H1 (cell line): ENCODE data around the gene KTI12. TPM values are rescaled to one million over a fixed set of nuclear protein-coding genes. Genes with fewer than 3 reads are reported as not detected.
A peak's percentile ranks its signal among the peaks of the same experiment; 100 is the strongest.

Source experiments
- CTCF ChIA-PET: fragments of 300-600 bp; sonication (Branson Sonifier 250); formaldehyde crosslinking; loops from one replicate; lab custom pipeline; 2021; ENCODE audit not compliant: partially characterized antibody; lab: Charles Lee
- POLR2A ChIA-PET: fragments of 300-600 bp; sonication (Branson Sonifier 250); formaldehyde crosslinking; loops from one replicate; lab custom pipeline; 2021; ENCODE audit warnings: inconsistent platforms; ENCODE audit not compliant: partially characterized antibody; lab: Charles Lee
- DNase-seq, 2 experiments: peaks; one replicate each; pipeline versions ENCODE4 v3.0.0 to v3.0.0-alpha.2; 2010 to 2022; ENCODE audit warnings: low spot score in 2 of 2, low read depth in 1 of 2, mixed read lengths in 1 of 2
- FAIRE-seq: peaks from 2 replicates; lab custom pipeline; 2011; peaks lifted over from hg19 to GRCh38; lab: Jason Lieb, UNC
- H2AFZ ChIP-seq: 2 replicates; pipeline ENCODE4 v1.8.1; 2012; ENCODE audit warnings: low read length, inconsistent platforms
- H2AK5ac ChIP-seq: 2 replicates; pipeline ENCODE4 v1.6.1; 2013; ENCODE audit warnings: low read depth, low read length
- H2BK120ac ChIP-seq: replicated peaks from 2 replicates; pipeline ENCODE3; 2013; ENCODE audit warnings: low read depth, low read length, inconsistent platforms
- H2BK12ac ChIP-seq: 2 replicates; pipeline ENCODE4 v1.6.1; 2013; ENCODE audit warnings: low read depth, low read length
- H2BK15ac ChIP-seq: 2 replicates; pipeline ENCODE4 v1.6.1; 2013; ENCODE audit warnings: low read length
- H2BK20ac ChIP-seq: 2 replicates; pipeline ENCODE4 v1.6.1; 2013; ENCODE audit warnings: low read length
- H2BK5ac ChIP-seq: 2 replicates; pipeline ENCODE4 v1.6.1; 2013; ENCODE audit warnings: low read depth, low read length
- H3K14ac ChIP-seq: 2 replicates; pipeline ENCODE4 v1.6.1; 2013; ENCODE audit warnings: inconsistent platforms; ENCODE audit not compliant: insufficient read length
- H3K18ac ChIP-seq: 2 replicates; pipeline ENCODE4 v1.6.1; 2013; ENCODE audit warnings: low read length; ENCODE audit errors: extremely low read depth
- H3K23ac ChIP-seq: 2 replicates; pipeline ENCODE4 v1.6.1; 2013; ENCODE audit warnings: inconsistent platforms; ENCODE audit not compliant: insufficient read length
- H3K23me2 ChIP-seq: 2 replicates; pipeline ENCODE4 v1.6.1; 2013; ENCODE audit warnings: low read depth, low read length
- H3K27ac ChIP-seq: 2 replicates; pipeline ENCODE4 v1.6.1; 2011; ENCODE audit warnings: low read depth, low read length, inconsistent platforms
- H3K27me3 ChIP-seq, 4 experiments: replicated peaks in 1 of 4; 1 replicate in 1 of 4; 2 replicates in 3 of 4; pipeline versions ENCODE4 v1.6.1 to v1.8.1; 2011 to 2013; ENCODE audit warnings: low read length in 3 of 4, mild to moderate bottlenecking in 3 of 4, inconsistent platforms in 2 of 4, mixed read lengths in 2 of 4, moderate library complexity in 1 of 4; ENCODE audit not compliant: control insufficient read depth in 3 of 4, insufficient read depth in 3 of 4; ENCODE audit errors: extremely low read depth in 1 of 4
- H3K36me3 ChIP-seq, 4 experiments: 2 replicates each; pipeline versions ENCODE4 v1.6.1 to v1.8.1; 2011 to 2013; ENCODE audit warnings: mild to moderate bottlenecking in 4 of 4, low read length in 3 of 4, moderate library complexity in 2 of 4, control low read depth in 1 of 4, inconsistent platforms in 1 of 4; ENCODE audit not compliant: insufficient read depth in 4 of 4, control insufficient read depth in 2 of 4
- H3K4ac ChIP-seq: replicated peaks from 2 replicates; pipeline ENCODE3; 2013; ENCODE audit warnings: low read length, low read depth, mixed read lengths, inconsistent platforms; ENCODE audit not compliant: insufficient read length
- H3K4me1 ChIP-seq, 4 experiments: replicated peaks in 1 of 4; 1 replicate in 1 of 4; 2 replicates in 3 of 4; pipeline versions ENCODE4 v1.6.1 to v1.8.1; 2011 to 2013; ENCODE audit warnings: low read length in 3 of 4, inconsistent platforms in 2 of 4, mixed read lengths in 1 of 4; ENCODE audit not compliant: insufficient read depth in 4 of 4, control insufficient read depth in 3 of 4
- H3K4me2 ChIP-seq, 2 experiments: 2 replicates each; pipeline versions ENCODE4 v1.6.1 to v1.8.1; 2011 to 2013; ENCODE audit warnings: low read depth in 2 of 2, low read length in 2 of 2, control low read depth in 1 of 2, inconsistent platforms in 1 of 2, mild to moderate bottlenecking in 1 of 2; ENCODE audit not compliant: insufficient read depth in 1 of 2
- H3K4me3 ChIP-seq, 4 experiments: fragments of 200-600, 300-600 bp in 1 of 4; sonication (generic), shearing (Covaris generic), sonication (Bioruptor Twin) in 1 of 4; 2 replicates each; pipeline versions ENCODE4 v1.5.1 to v1.8.1; 2011 to 2016; ENCODE audit warnings: low read length in 4 of 4, low read depth in 3 of 4, control low read depth in 2 of 4, inconsistent platforms in 2 of 4, mild to moderate bottlenecking in 2 of 4, mixed read lengths in 1 of 4, moderate library complexity in 1 of 4; ENCODE audit not compliant: insufficient read depth in 2 of 4; ENCODE audit errors: extremely low read depth in 1 of 4
- H3K56ac ChIP-seq: replicated peaks from 2 replicates; pipeline ENCODE3; 2013; ENCODE audit warnings: low read depth, mild to moderate bottlenecking, mixed read lengths, low read length, inconsistent platforms; ENCODE audit not compliant: insufficient read length
- H3K79me1 ChIP-seq: 2 replicates; pipeline ENCODE4 v1.6.1; 2013; ENCODE audit warnings: low read depth, low read length, control low read depth
- H3K79me2 ChIP-seq, 2 experiments: 2 replicates each; pipeline versions ENCODE4 v1.6.1 to v1.8.1; 2012 to 2013; ENCODE audit warnings: low read length in 2 of 2, mild to moderate bottlenecking in 2 of 2, inconsistent platforms in 1 of 2; ENCODE audit not compliant: insufficient read depth in 2 of 2, control insufficient read depth in 1 of 2
- H3K9ac ChIP-seq, 4 experiments: replicated peaks in 1 of 4; 1 replicate in 1 of 4; 2 replicates in 3 of 4; pipeline versions ENCODE4 v1.6.1 to v1.8.1; 2011 to 2013; ENCODE audit warnings: low read depth in 3 of 4, low read length in 3 of 4, control low read depth in 2 of 4, mild to moderate bottlenecking in 2 of 4, moderate library complexity in 2 of 4, inconsistent platforms in 1 of 4; ENCODE audit errors: extremely low read depth in 1 of 4
- H3K9me3 ChIP-seq, 2 experiments: 2 replicates each; pipeline versions ENCODE4 v1.6.1 to v1.8.1; 2012 to 2013; ENCODE audit warnings: mild to moderate bottlenecking in 2 of 2, moderate library complexity in 2 of 2, control low read depth in 1 of 2, inconsistent platforms in 1 of 2, low read depth in 1 of 2, low read length in 1 of 2, mixed read lengths in 1 of 2; ENCODE audit not compliant: insufficient read depth in 2 of 2
- H4K20me1 ChIP-seq, 2 experiments: replicated peaks in 1 of 2; 2 replicates each; pipeline versions ENCODE3 to v1.8.1; 2011 to 2013; ENCODE audit warnings: inconsistent platforms in 2 of 2, low read length in 2 of 2, mild to moderate bottlenecking in 1 of 2; ENCODE audit not compliant: insufficient read depth in 2 of 2, control insufficient read depth in 1 of 2
- H4K5ac ChIP-seq: 2 replicates; pipeline ENCODE4 v1.6.1; 2013; ENCODE audit warnings: low read length, low read depth, mixed read lengths, inconsistent platforms; ENCODE audit not compliant: insufficient read length
- H4K8ac ChIP-seq: 2 replicates; pipeline ENCODE4 v1.8.0; 2013; ENCODE audit warnings: mild to moderate bottlenecking, moderate library complexity, low read length, inconsistent platforms; ENCODE audit not compliant: insufficient read depth; ENCODE audit errors: extremely low read depth
- H4K91ac ChIP-seq: replicated peaks from 2 replicates; pipeline ENCODE3; 2013; ENCODE audit warnings: low read length, mixed read lengths, inconsistent platforms; ENCODE audit not compliant: insufficient read length
- CHD1 ChIP-seq: IDR thresholded peaks from 2 replicates; pipeline ENCODE4 v1.6.1; 2012; ENCODE audit warnings: low read depth, low read length, improper control_type of control experiment
- EGR1 ChIP-seq: IDR thresholded peaks from 2 replicates; pipeline ENCODE4 v1.6.1; 2011; ENCODE audit warnings: low read depth, low read length, borderline replicate concordance
- RXRA ChIP-seq: IDR thresholded peaks from 2 replicates; pipeline ENCODE4 v1.6.1; 2011; ENCODE audit warnings: low read depth, mild to moderate bottlenecking, low read length, moderate library complexity; ENCODE audit not compliant: insufficient read depth
- polyA plus RNA-seq, 7 experiments: library from polyadenylated mRNA; depleted of rRNA in 3 of 7; stranded (reverse) in 5 of 7; unstranded in 2 of 7; fragments of >200 nt in 5 of 7; fragments of 200-250 nt in 2 of 7; gene quantifications; 1 replicate in 5 of 7; 2 replicates in 1 of 7; 4 replicates in 1 of 7; pipeline versions ENCODE4 v1.2.1 to v1.2.3, GENCODE V29; 2011 to 2013; ENCODE audit warnings: missing spikeins in 2 of 7, mixed read lengths in 2 of 7
- total RNA-seq: library from RNA; stranded (reverse); fragmentation: NEBNext Ultra II Directional; extraction: Animal tissue kit (Norgen Biotek cat#: 25700); gene quantifications from 2 replicates; pipeline ENCODE4 v1.2.1, GENCODE V29; 2021
- TF ChIP-seq, protein P1 (sequence below): IDR thresholded peaks from 2 replicates; pipeline ENCODE4 v1.6.1; 2011; ENCODE audit warnings: low read depth, mild to moderate bottlenecking, low read length; ENCODE audit not compliant: insufficient read depth
- TF ChIP-seq, protein P2 (sequence below): IDR thresholded peaks from 2 replicates; pipeline ENCODE4 v1.6.1; 2011; ENCODE audit warnings: low read length, improper control_type of control experiment
- TF ChIP-seq, protein P3 (sequence below): IDR thresholded peaks from 2 replicates; pipeline ENCODE4 v1.6.1; 2012; ENCODE audit warnings: inconsistent platforms
- TF ChIP-seq, protein P4 (sequence below), 3 experiments: IDR thresholded peaks; 1 replicate in 2 of 3; 2 replicates in 1 of 3; pipeline versions ENCODE4 v1.5.1 to v1.6.1; 2011; ENCODE audit warnings: low read length in 3 of 3, mild to moderate bottlenecking in 3 of 3, inconsistent platforms in 2 of 3, low read depth in 1 of 3, moderate library complexity in 1 of 3; ENCODE audit not compliant: insufficient read depth in 1 of 3; ENCODE audit errors: control extremely low read depth in 1 of 3
- TF ChIP-seq, protein P5 (sequence below): IDR thresholded peaks from 2 replicates; pipeline ENCODE4 v1.6.1; 2012; ENCODE audit warnings: inconsistent platforms

The KTI12 gene
- total and polyA plus RNA-seq, 2 of the 8 experiments (the other 6 are each of a cell fraction or from before 2014, with no cell fraction given) = 7.5 to 16.2 TPM

DNA sequence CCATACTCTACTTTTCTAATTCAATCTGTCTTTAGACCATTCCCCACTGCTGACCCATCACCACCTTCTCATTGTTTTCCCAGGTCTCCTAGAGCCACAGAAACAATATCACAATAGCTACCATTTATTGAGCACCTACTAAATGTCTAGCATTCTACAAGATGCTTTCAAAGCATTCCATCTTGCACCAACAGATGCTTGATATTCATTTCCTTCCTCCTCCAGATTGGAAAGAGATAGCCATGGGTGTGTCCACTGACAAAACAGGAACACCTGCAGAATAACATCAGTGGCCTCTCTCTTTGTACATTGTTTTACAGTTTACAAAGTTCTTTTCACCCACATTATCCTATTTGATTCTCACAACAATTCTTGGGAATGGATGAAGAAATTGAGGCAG, 45.4 kb downstream of the KTI12 start:
- no peak overlapping the region for H3K14ac ChIP-seq
- H2BK120ac ChIP-seq = no peak overlapping the region
- ChIA-PET CTCF (interaction anchor here (0.8 to 2.1 kb wide), 3 partner anchors 11 to 91 kb away, joined by 3 to 6 read pairs (median 5); no protein-coding TSS in a partner anchor), POLR2A (interaction anchor here (3.7 kb wide), 1 partner anchor 8 kb away, joined by 10 read pairs; no protein-coding TSS in a partner anchor)
- no peak overlapping the region for H2BK12ac ChIP-seq
- H4K91ac ChIP-seq = no peak overlapping the region
- no peak overlapping the region for H2BK15ac ChIP-seq
- peaks cover 0 to 2% (median 0%) of the 10 kb centered on the region in 4 experiments; a peak in 2 of 7 replicates for H3K27me3 ChIP-seq
- no peak for FAIRE-seq
- no peak overlapping the region for H3K23ac ChIP-seq
- H3K9me3 ChIP-seq = no peaks in the 10 kb centered on the region
- H3K36me3 ChIP-seq = peaks cover 0 to 17% (median 0%) of the 10 kb centered on the region in 4 experiments; a peak in 2 of 8 replicates
- H3K9ac ChIP-seq = no peak overlapping the region
- H3K18ac ChIP-seq = no peak overlapping the region
- no peak overlapping the region for H2BK20ac ChIP-seq
- no peak for DNase-seq
- H4K8ac ChIP-seq = no peak overlapping the region
- H3K4me2 ChIP-seq = peak overlapping the region in 1 of 2 experiments; percentile 91; a peak in 1 of 4 replicates
- peaks cover 0 to 27% of the 10 kb centered on the region in 2 experiments; a peak in 3 of 4 replicates for H3K79me2 ChIP-seq
- H3K23me2 ChIP-seq = peaks cover 11% of the 10 kb centered on the region
- H3K4me1 ChIP-seq = peaks cover 1 to 9% (median 6%) of the 10 kb centered on the region in 4 experiments; a peak in 6 of 7 replicates
- no peak overlapping the region for H3K4me3 ChIP-seq
- H2BK5ac ChIP-seq = no peak overlapping the region
- H3K4ac ChIP-seq = no peak overlapping the region
- no peaks in the 10 kb centered on the region for H4K20me1 ChIP-seq
- H3K56ac ChIP-seq = no peak overlapping the region
- H4K5ac ChIP-seq = no peak overlapping the region
- H2AK5ac ChIP-seq = no peak overlapping the region
- no peak overlapping the region for H3K27ac ChIP-seq
- H2AFZ ChIP-seq = no peak overlapping the region
- H3K79me1 ChIP-seq = peaks cover 6% of the 10 kb centered on the region
- TF ChIP-seq EGR1 (no peak), CHD1 (no peak), RXRA (no peak)
- TF ChIP-seq, protein P1, sequence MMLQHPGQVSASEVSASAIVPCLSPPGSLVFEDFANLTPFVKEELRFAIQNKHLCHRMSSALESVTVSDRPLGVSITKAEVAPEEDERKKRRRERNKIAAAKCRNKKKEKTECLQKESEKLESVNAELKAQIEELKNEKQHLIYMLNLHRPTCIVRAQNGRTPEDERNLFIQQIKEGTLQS = no peak
- TF ChIP-seq, protein P2, sequence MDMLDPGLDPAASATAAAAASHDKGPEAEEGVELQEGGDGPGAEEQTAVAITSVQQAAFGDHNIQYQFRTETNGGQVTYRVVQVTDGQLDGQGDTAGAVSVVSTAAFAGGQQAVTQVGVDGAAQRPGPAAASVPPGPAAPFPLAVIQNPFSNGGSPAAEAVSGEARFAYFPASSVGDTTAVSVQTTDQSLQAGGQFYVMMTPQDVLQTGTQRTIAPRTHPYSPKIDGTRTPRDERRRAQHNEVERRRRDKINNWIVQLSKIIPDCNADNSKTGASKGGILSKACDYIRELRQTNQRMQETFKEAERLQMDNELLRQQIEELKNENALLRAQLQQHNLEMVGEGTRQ = no peak
- TF ChIP-seq, protein P3, sequence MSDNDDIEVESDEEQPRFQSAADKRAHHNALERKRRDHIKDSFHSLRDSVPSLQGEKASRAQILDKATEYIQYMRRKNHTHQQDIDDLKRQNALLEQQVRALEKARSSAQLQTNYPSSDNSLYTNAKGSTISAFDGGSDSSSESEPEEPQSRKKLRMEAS = no peak
- TF ChIP-seq, protein P4, sequence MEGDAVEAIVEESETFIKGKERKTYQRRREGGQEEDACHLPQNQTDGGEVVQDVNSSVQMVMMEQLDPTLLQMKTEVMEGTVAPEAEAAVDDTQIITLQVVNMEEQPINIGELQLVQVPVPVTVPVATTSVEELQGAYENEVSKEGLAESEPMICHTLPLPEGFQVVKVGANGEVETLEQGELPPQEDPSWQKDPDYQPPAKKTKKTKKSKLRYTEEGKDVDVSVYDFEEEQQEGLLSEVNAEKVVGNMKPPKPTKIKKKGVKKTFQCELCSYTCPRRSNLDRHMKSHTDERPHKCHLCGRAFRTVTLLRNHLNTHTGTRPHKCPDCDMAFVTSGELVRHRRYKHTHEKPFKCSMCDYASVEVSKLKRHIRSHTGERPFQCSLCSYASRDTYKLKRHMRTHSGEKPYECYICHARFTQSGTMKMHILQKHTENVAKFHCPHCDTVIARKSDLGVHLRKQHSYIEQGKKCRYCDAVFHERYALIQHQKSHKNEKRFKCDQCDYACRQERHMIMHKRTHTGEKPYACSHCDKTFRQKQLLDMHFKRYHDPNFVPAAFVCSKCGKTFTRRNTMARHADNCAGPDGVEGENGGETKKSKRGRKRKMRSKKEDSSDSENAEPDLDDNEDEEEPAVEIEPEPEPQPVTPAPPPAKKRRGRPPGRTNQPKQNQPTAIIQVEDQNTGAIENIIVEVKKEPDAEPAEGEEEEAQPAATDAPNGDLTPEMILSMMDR (IDR thresholded peaks at IDR 0.05; ENCODE audit: control extremely low read depth in 1 of 3, insufficient read depth in 1 of 3, low read depth in 1 of 3, low read length in 3 of 3) = no peak
- TF ChIP-seq, protein P5, sequence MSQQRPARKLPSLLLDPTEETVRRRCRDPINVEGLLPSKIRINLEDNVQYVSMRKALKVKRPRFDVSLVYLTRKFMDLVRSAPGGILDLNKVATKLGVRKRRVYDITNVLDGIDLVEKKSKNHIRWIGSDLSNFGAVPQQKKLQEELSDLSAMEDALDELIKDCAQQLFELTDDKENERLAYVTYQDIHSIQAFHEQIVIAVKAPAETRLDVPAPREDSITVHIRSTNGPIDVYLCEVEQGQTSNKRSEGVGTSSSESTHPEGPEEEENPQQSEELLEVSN = no peak
